ENCODE data around the gene KRT71.
A peak's percentile ranks its signal among the peaks of the same experiment; 100 is the strongest.

The KRT71 gene

GRCh38 chr12:52494100-52494499, 58.8 kb downstream of the KRT71 start:
- Histone ChIP-seq H3K36me3 (ENCODE audit: control insufficient read depth, insufficient read depth, low read length) (no peaks in the 10 kb centered on the region), H3K27me3 (ENCODE audit: control insufficient read depth, insufficient read depth, low read length) (no peaks in the 10 kb centered on the region), H3K4me1 (peaks cover 15% of the 10 kb centered on the region), H3K79me2 (no peaks in the 10 kb centered on the region), H3K4me2 (ENCODE audit: low read length) (no peak overlapping the region), H3K9me3 (ENCODE audit: control insufficient read depth, low read length) (no peaks in the 10 kb centered on the region), H3K27ac (no peak overlapping the region), H2AFZ (peak overlapping the region; percentile 12), H3K9ac (no peak overlapping the region), H3K4me3 (ENCODE audit: low read depth, low read length) (no peak overlapping the region)
- no peak for TF ChIP-seq CTCF (IDR thresholded peaks at IDR 0.05)
